ENCODE measurements around the gene ZNF568. TPM values are rescaled to one million over a fixed set of nuclear protein-coding genes. Genes with fewer than 3 reads are reported as not detected.

ZNF568 gene
- total RNA-seq, 1 donor from 2014 or later, result 7.8 TPM

DNA sequence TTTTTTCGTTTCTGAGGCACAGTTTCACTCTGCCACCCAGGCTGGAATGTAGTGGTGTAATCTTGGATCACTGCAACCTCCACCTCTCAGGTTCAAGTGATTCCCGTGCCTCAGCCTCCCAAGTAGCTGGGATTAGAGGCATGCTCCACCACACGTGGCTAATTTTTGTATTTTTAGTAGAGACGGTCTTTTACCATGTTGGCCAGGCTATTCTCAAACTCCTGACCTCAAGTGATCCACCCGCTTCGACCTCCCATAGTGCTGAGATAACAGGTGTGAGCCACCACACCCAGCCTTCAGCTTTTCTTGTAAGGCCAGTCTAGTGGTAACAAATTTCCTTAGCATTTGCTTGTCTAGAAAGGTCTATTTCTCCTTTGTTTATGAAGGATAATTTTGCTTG lies 46.2 kb downstream of the ZNF568 start:
- Histone ChIP-seq H3K9me3 (peaks cover 17% of the 10 kb centered on the region), H3K4me1 (no peaks in the 10 kb centered on the region), H3K36me3 (no peaks in the 10 kb centered on the region), H3K27ac (no peak overlapping the region), H3K4me3 (no peak overlapping the region), H3K27me3 (no peaks in the 10 kb centered on the region)
- no peak for DNase-seq
- TF ChIP-seq, protein P1, sequence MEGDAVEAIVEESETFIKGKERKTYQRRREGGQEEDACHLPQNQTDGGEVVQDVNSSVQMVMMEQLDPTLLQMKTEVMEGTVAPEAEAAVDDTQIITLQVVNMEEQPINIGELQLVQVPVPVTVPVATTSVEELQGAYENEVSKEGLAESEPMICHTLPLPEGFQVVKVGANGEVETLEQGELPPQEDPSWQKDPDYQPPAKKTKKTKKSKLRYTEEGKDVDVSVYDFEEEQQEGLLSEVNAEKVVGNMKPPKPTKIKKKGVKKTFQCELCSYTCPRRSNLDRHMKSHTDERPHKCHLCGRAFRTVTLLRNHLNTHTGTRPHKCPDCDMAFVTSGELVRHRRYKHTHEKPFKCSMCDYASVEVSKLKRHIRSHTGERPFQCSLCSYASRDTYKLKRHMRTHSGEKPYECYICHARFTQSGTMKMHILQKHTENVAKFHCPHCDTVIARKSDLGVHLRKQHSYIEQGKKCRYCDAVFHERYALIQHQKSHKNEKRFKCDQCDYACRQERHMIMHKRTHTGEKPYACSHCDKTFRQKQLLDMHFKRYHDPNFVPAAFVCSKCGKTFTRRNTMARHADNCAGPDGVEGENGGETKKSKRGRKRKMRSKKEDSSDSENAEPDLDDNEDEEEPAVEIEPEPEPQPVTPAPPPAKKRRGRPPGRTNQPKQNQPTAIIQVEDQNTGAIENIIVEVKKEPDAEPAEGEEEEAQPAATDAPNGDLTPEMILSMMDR (IDR thresholded peaks at IDR 0.05), result no peak
- ATAC-seq, result no peak
- intact Hi-C loops (cut with DNase I), result no loop called here

DNA sequence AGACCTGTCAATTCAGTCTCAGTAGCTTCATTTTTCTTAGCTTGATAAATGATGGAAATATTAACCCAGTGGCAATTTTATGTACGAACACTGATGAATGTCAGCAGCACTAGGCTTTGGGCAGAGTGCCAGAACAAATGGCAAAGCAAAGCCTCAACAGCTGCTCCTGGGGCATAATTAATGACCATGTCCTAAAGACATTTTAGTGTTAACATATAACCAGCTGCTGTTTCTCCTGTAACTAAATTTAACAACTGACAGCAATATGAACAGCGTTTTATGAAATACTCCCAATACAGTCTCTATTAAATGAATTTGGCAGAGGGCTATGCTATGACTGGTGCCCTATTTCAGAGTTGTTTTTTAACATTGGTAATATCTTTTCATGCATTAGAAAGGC lies 47.1 kb downstream of the ZNF568 start:
- no peak for DNase-seq
- TF ChIP-seq, protein P1 (IDR thresholded peaks at IDR 0.05), result no peak
- intact Hi-C loops (cut with DNase I), result no loop called here
- H3K4me3 ChIP-seq, result no peak overlapping the region
- no peak overlapping the region for H3K27ac ChIP-seq
- no peaks in the 10 kb centered on the region for H3K27me3 ChIP-seq
- H3K9me3 ChIP-seq, result peaks cover 11% of the 10 kb centered on the region
- ATAC-seq, result no peak
- no peaks in the 10 kb centered on the region for H3K36me3 ChIP-seq
- H3K4me1 ChIP-seq, result no peaks in the 10 kb centered on the region

DNA sequence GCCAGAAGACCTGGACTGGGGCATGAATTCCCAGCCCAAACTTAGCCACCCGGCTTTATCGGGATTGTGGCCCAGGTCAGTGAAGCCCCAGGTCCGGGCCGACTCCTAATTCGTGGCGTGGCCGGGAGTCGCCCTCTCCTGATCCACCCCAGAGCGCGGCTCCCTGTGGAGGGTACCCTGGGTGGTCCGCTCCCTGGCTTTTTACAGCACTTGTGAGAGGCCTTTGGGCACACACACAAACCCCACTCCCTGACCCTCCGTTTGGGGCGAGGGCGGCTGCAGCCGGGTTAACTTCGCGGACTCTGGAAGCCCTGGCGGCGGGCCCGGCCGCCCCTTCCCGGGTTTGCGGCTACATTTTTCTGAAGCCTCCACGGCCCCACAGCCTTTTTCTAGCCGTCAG lies 56.4 kb downstream of the ZNF568 start:
- no peaks in the 10 kb centered on the region for H3K36me3 ChIP-seq
- intact Hi-C loops (cut with DNase I), result no loop called here
- peak; percentile 7 for ATAC-seq
- peak overlapping the region; percentile 88 for H3K4me3 ChIP-seq
- no peaks in the 10 kb centered on the region for H3K9me3 ChIP-seq
- H3K27me3 ChIP-seq, result no peaks in the 10 kb centered on the region
- H3K27ac ChIP-seq, result peak overlapping the region; percentile 78
- peaks cover 10% of the 10 kb centered on the region for H3K4me1 ChIP-seq
- TF ChIP-seq, protein P1 (IDR thresholded peaks at IDR 0.05), result no peak
- DNase-seq, result no peak

DNA sequence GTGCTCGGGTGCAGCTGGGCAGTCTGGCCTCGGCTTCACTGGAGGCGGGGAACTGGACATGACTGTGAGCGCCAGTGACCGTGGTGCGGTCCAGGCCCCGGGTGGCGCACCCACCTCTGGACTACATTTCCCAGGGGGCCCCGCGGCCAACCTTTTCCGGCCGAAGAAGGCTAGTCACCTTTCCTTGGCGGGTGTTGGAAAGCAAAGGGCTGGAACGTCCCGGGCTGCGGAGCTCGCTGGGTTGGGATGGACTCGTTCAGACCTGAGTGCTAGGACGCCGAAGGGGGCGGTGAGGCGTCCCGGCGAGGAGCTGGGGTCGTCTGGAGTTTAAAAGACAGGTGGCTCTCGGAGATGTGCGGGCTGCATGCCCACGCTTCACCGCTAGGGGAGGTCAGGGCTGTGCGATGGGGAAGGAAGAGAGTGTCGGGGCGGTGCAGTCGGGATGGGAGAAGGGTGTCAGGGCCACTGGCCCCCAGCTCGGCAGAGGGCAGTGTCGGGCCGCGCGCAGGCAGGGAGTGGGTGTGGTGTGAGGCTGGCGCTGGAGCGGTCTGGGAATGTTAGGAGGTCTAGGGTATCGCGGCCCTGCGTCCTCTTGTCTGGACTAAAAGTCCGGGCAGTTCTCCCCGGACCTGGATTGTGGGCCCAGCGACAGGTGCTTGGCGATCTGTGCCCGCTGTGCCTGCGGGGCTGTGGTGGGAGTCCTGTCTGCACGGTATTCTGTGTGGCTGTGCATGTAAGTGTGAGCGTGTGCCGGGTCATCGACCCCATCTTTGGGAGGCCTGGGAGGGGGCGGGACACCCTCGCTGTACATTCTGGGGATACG lies 57.1 kb downstream of the ZNF568 start:
- peak overlapping the region; percentile 78 for H3K27ac ChIP-seq
- H3K9me3 ChIP-seq, result no peaks in the 10 kb centered on the region
- H3K36me3 ChIP-seq, result no peaks in the 10 kb centered on the region
- ATAC-seq (peak; percentile 98), DNase-seq (peak; percentile 89)
- peak overlapping the region; percentile 88 for H3K4me3 ChIP-seq
- H3K4me1 ChIP-seq, result peaks cover 10% of the 10 kb centered on the region
- intact Hi-C loops (cut with DNase I), result no loop called here
- TF ChIP-seq, protein P1 (IDR thresholded peaks at IDR 0.05), result peak; percentile 73
- no peaks in the 10 kb centered on the region for H3K27me3 ChIP-seq

DNA sequence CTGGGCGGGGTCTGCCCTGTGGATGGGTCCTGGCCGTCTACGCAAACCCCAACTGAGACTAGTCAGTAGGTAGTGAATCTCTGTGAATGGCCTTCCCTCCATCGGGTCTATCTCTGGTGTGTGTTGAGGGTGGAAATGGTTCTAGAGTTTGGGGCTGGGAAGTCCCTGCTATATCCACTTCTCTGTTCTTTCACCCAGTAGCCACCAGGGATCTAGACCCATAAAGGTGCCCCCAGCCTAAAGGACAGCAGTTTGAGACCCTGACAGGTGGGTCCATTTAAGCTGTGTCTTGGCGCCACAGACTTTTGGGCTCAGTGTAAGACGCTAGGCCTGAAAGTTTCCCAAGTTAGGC lies 57.7 kb downstream of the ZNF568 start:
- H3K27me3 ChIP-seq, result no peaks in the 10 kb centered on the region
- no peak for ATAC-seq
- no peaks in the 10 kb centered on the region for H3K36me3 ChIP-seq
- intact Hi-C loops (cut with DNase I), result no loop called here
- no peaks in the 10 kb centered on the region for H3K9me3 ChIP-seq
- TF ChIP-seq, protein P1 (IDR thresholded peaks at IDR 0.05), result no peak
- H3K27ac ChIP-seq, result peak overlapping the region; percentile 78
- peaks cover 10% of the 10 kb centered on the region for H3K4me1 ChIP-seq
- DNase-seq, result no peak
- H3K4me3 ChIP-seq, result peak overlapping the region; percentile 88

All from upper lobe of right lung (tissue), 1 donor.